Progenitor cell of endocrine pancreas (in vitro differentiated cells): ENCODE data around the gene ZNF3. TPM values are rescaled to one million over a fixed set of nuclear protein-coding genes. Genes with fewer than 3 reads are reported as not detected.

ENCODE experiments used
- DNase-seq: peaks from one replicate; pipeline ENCODE4 v3.0.0; 2021; ENCODE audit warnings: low spot score; ENCODE audit not compliant: unreplicated experiment
- H3K27ac Mint-ChIP-seq: 2 replicates; pipeline ENCODE4 v1.8.0; 2021; ENCODE audit warnings: mild to moderate bottlenecking, moderate library complexity, mixed read lengths
- H3K27me3 Mint-ChIP-seq: 2 replicates; pipeline ENCODE4 v1.8.0; 2021; ENCODE audit warnings: mixed read lengths
- H3K36me3 Mint-ChIP-seq: 2 replicates; pipeline ENCODE4 v1.8.0; 2022; ENCODE audit warnings: mixed read lengths; ENCODE audit not compliant: insufficient read depth
- H3K4me1 Mint-ChIP-seq: 2 replicates; pipeline ENCODE4 v1.8.0; 2021; ENCODE audit warnings: low read depth, mixed read lengths
- H3K4me3 Mint-ChIP-seq: 2 replicates; pipeline ENCODE4 v1.8.0; 2021; ENCODE audit warnings: low read depth, mild to moderate bottlenecking, moderate library complexity, mixed read lengths
- H3K9me3 Mint-ChIP-seq: 2 replicates; pipeline ENCODE4 v1.8.0; 2021; ENCODE audit warnings: low read depth, mixed read lengths
- total RNA-seq: library from RNA; stranded (reverse); gene quantifications from 2 replicates; pipeline ENCODE4 v1.2.1, GENCODE V29; 2021
- TF ChIP-seq, protein P1 (sequence below): fragments of 200-600 bp; sonication (generic); IDR thresholded peaks from one replicate; pipeline ENCODE4 v1.5.0; 2021; ENCODE audit warnings: antibody characterized with exemption, mild to moderate bottlenecking; ENCODE audit not compliant: unreplicated experiment

The ZNF3 gene
- total RNA-seq, 1 donor from 2014 or later, result 95.1 TPM

DNA sequence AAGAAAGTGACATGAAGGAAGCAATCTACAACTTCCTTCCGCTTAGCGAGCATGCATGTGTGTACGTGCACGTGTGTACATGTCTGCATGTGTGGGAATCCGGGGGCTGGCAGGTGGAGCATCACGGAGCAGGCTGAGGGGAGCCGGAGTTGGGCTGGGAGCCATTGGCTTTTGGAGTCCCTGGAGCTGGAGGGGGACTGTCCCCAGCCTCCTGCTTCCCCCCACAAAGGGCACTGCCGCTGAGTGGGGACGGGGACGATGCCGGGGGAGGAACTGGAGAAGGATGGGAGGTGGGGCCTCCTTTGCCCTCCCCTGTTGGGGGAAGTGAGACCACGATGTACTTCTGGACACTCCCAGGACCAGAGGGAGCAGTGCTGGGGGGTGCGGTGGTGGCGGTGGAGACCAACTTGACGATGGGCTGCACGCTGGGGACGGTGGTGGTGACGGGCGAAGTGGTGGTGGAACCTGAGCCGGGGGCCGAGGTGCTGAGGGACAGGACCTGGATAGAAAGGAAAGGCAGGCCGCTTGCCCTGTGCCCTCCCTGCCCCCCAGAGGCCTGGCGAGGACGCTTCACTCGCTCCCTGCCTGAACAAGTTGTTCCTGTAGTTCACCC, 25.7 kb upstream of the ZNF3 start:
- no peaks in the 10 kb centered on the region for H3K27me3 Mint-ChIP-seq
- no peak overlapping the region for H3K27ac Mint-ChIP-seq
- H3K9me3 Mint-ChIP-seq, result no peaks in the 10 kb centered on the region
- H3K4me3 Mint-ChIP-seq, result no peak overlapping the region
- H3K4me1 Mint-ChIP-seq, result peaks cover 4% of the 10 kb centered on the region
- DNase-seq, result no peak
- H3K36me3 Mint-ChIP-seq, result peaks cover 14% of the 10 kb centered on the region
- TF ChIP-seq, protein P1, sequence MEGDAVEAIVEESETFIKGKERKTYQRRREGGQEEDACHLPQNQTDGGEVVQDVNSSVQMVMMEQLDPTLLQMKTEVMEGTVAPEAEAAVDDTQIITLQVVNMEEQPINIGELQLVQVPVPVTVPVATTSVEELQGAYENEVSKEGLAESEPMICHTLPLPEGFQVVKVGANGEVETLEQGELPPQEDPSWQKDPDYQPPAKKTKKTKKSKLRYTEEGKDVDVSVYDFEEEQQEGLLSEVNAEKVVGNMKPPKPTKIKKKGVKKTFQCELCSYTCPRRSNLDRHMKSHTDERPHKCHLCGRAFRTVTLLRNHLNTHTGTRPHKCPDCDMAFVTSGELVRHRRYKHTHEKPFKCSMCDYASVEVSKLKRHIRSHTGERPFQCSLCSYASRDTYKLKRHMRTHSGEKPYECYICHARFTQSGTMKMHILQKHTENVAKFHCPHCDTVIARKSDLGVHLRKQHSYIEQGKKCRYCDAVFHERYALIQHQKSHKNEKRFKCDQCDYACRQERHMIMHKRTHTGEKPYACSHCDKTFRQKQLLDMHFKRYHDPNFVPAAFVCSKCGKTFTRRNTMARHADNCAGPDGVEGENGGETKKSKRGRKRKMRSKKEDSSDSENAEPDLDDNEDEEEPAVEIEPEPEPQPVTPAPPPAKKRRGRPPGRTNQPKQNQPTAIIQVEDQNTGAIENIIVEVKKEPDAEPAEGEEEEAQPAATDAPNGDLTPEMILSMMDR, result no peak

DNA sequence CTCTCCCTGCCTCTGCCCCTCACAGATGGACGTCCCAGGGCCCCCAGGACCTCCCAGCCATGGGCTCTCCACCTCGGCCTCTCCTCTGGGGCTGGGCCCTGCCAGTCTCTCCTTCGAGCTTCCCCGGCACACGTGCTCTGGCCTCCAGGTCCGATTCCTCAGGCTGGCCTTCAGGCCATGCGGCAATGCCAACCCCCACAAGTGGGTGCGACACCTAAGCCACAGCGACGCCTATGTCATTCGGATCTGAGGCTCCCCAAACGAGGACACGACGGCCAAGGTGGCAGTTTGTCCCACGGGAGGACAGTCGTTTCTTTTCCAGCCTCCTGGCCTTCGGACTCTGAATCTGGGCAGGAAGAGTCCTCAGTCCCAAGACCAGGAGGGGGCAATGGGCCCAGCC, 25.1 kb upstream of the ZNF3 start:
- H3K9me3 Mint-ChIP-seq, result no peaks in the 10 kb centered on the region
- DNase-seq, result no peak
- TF ChIP-seq, protein P1, result no peak
- peaks cover 14% of the 10 kb centered on the region for H3K36me3 Mint-ChIP-seq
- H3K27me3 Mint-ChIP-seq, result no peaks in the 10 kb centered on the region
- H3K27ac Mint-ChIP-seq, result no peak overlapping the region
- peaks cover 4% of the 10 kb centered on the region for H3K4me1 Mint-ChIP-seq
- H3K4me3 Mint-ChIP-seq, result no peak overlapping the region

DNA sequence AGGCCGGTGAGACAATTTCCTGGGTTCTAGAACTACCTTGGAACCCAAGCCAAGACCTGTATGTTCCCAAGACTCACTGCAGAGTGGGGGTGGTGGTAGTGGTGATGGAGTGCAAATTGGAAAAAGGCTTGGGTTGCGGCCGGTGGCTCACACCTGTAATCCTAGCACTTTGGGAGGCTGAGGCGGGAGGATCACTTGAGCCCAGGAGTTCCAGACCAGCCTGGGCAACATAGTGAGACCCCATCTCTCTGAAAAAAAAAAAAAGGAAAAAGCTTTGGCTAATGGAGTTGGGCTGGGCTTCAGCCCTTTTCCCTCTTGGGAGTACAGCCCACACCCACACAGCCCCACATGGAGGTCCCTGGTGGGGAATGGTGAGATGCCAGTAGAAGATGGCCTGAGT, 24.0 kb upstream of the ZNF3 start:
- H3K4me1 Mint-ChIP-seq, result peaks cover 4% of the 10 kb centered on the region
- peaks cover 10% of the 10 kb centered on the region for H3K36me3 Mint-ChIP-seq
- TF ChIP-seq, protein P1, result no peak
- H3K9me3 Mint-ChIP-seq, result no peaks in the 10 kb centered on the region
- H3K27me3 Mint-ChIP-seq, result no peaks in the 10 kb centered on the region
- no peak overlapping the region for H3K4me3 Mint-ChIP-seq
- no peak for DNase-seq
- no peak overlapping the region for H3K27ac Mint-ChIP-seq

GRCh38 chr7:100102950-100103840, 21.7 kb upstream of the ZNF3 start:
- Mint-ChIP-seq H3K36me3 (peaks cover 25% of the 10 kb centered on the region), H3K9me3 (no peaks in the 10 kb centered on the region), H3K4me3 (peak overlapping the region; percentile 93), H3K27me3 (no peaks in the 10 kb centered on the region), H3K27ac (no peak overlapping the region), H3K4me1 (peaks cover 23% of the 10 kb centered on the region)
- TF ChIP-seq, protein P1, result no peak
- no peak for DNase-seq

DNA sequence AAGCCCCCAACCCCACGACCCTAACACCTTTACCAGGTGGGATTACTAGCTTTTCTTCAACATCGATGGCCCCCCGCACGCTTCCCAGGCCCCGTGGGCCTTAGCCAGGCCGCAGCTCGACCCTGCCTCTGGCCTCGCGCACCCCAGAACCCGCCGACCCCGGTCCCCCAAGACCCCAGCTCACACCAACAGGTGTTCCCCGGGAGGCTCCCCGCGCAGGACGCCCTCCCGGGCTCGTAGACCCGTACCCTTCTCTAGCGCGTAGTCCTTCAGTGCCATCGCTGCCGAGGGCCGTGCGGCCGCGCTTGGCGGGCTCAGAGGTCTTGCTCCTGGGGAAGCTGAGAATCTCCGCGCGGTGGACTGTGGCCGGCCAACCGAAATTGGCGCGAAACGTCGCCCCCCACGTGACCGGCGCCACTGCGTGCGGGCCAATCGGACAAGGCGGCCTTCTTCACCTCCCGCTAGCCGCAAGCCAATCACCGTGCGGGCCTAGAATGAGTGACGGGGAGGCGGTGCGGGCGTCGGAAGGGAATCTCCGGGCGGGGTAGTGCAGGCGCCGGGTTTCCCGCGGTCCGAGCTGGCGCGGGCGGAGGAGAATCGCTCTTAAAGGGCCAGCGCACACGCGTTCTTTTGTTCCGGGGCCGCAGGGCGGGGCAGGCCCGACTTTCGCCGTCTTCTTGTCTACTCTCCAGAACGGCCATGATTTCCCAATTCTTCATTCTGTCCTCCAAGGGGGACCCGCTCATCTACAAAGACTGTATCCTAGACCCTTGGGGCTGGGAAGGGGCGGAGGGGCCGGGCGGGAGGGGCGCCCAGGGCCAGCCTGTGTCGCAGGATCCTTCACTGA, 19.7 kb upstream of the ZNF3 start, which contains the start of the genes AP4M1 and MCM7:
AP4M1 (plus strand) TSS at position 628 of the 847 bp plus-strand sequence; CDS start at position 700, 72 bp downstream.
MCM7 (minus strand) TSS at position 382 of the 847 bp plus-strand sequence; CDS start at position 279, 103 bp downstream.
- H3K27ac Mint-ChIP-seq, result peak within 1 kb of the TSS; percentile 97
- H3K27me3 Mint-ChIP-seq, result no peaks in the 10 kb centered on the region
- H3K4me3 Mint-ChIP-seq, result peak within 1 kb of the TSS; percentile 93
- TF ChIP-seq, protein P1, result no peak
- no peaks in the 10 kb centered on the region for H3K9me3 Mint-ChIP-seq
- peaks cover 28% of the 10 kb centered on the region for H3K4me1 Mint-ChIP-seq
- H3K36me3 Mint-ChIP-seq, result peaks cover 34% of the 10 kb centered on the region
- peak; percentile 96 for DNase-seq
